NK-92 treated with Interleukin-12 subunit alpha and Interleukin-12 subunit beta, amount 100 ng/mL, for 24 hours (cell line): ENCODE data around the gene PDIA5.
"Not testable (repeated sequence)": the region's sequence is repeated elsewhere in the genome, so short reads cannot be mapped to it uniquely, and the experiment has no call there.

Source experiments
- DNase-seq: peaks from one replicate; lab custom pipeline; 2025; lab: John Stamatoyannopoulos, UW

The PDIA5 gene

GRCh38 chr3:123093696-123094095 lies 26.9 kb downstream of the PDIA5 start:
- DNase-seq: no peak

GRCh38 chr3:123094516-123095313 lies 27.9 kb downstream of the PDIA5 start:
- DNase-seq: no peak

GRCh38 chr3:123096126-123096525 lies 29.3 kb downstream of the PDIA5 start:
- DNase-seq: no peak

GRCh38 chr3:123096731-123097130 lies 29.9 kb downstream of the PDIA5 start:
- no peak for DNase-seq

- DNase-seq: no peak
These were observed 31.9 kb downstream of the PDIA5 start for GRCh38 chr3:123098426-123099330.

- DNase-seq: no peak
These were observed 32.7 kb downstream of the PDIA5 start for GRCh38 chr3:123099331-123100192.

- no peak for DNase-seq
These were observed 33.5 kb downstream of the PDIA5 start for GRCh38 chr3:123100193-123100776.

- DNase-seq: no peak
These were observed 35.4 kb downstream of the PDIA5 start for GRCh38 chr3:123102249-123102648.

- DNase-seq: no peak
These were observed 36.0 kb downstream of the PDIA5 start for GRCh38 chr3:123102826-123103225.

GRCh38 chr3:123104550-123104949 lies 37.7 kb downstream of the PDIA5 start:
- no peak for DNase-seq

- no peak for DNase-seq
These were observed 38.7 kb downstream of the PDIA5 start for GRCh38 chr3:123105201-123106189.

- DNase-seq: no peak
These were observed 43.6 kb downstream of the PDIA5 start for GRCh38 chr3:123110282-123110975.

- DNase-seq: no peak
These were observed 44.3 kb downstream of the PDIA5 start for GRCh38 chr3:123110976-123111615.

GRCh38 chr3:123111640-123112039 lies 44.8 kb downstream of the PDIA5 start:
- no peak for DNase-seq

GRCh38 chr3:123112232-123112631 lies 45.4 kb downstream of the PDIA5 start:
- no peak for DNase-seq

- not testable (repeated sequence) for DNase-seq
These were observed 45.8 kb downstream of the PDIA5 start for GRCh38 chr3:123112656-123113055.

- DNase-seq: no peak
These were observed 47.1 kb downstream of the PDIA5 start for GRCh38 chr3:123113889-123114450.

- DNase-seq: no peak
These were observed 49.3 kb downstream of the PDIA5 start for GRCh38 chr3:123116116-123116515.

- DNase-seq: no peak
These were observed 52.6 kb downstream of the PDIA5 start for GRCh38 chr3:123119388-123119787.
